ENCODE measurements around the gene DNAH5. TPM values are rescaled to one million over a fixed set of nuclear protein-coding genes. Genes with fewer than 3 reads are reported as not detected.

DNAH5 gene
- total RNA-seq, 1 experiment from 2014 or later = 0.14 TPM

GRCh38 chr5:13843175-13843846 lies 101.2 kb downstream of the DNAH5 start:
- Histone ChIP-seq H3K36me3 (ENCODE audit: control insufficient read depth, insufficient read depth, low read length) (no peaks in the 10 kb centered on the region), H3K9me3 (no peaks in the 10 kb centered on the region), H3K27me3 (replicated peaks; ENCODE audit: control insufficient read depth, insufficient read depth, low read length) (no peaks in the 10 kb centered on the region), H3K4me1 (no peaks in the 10 kb centered on the region), H3K4me3 (ENCODE audit: low read depth, low read length) (no peak overlapping the region)
- no TSS peak for BruUV-seq (replicated peaks)
- H3K4me3 Mint-ChIP-seq (ENCODE audit: unreplicated experiment) = no peak overlapping the region
- POLR2A ChIA-PET = no interaction called here
- H3K9me3 Mint-ChIP-seq (ENCODE audit: unreplicated experiment) = no peaks in the 10 kb centered on the region
- CTCF ChIA-PET = no interaction called here
- intact Hi-C loops (cut with micrococcal nuclease; ENCODE audit: unreplicated experiment) = no loop called here
- TF ChIP-seq CTCF (IDR thresholded peaks at IDR 0.05; ENCODE audit: insufficient read depth in 1 of 2, low read depth in 1 of 2, low read length in 1 of 2, severe bottlenecking in 1 of 2, unreplicated experiment in 1 of 2) = no peak
- no peaks in the 10 kb centered on the region for H3K4me1 Mint-ChIP-seq (ENCODE audit: low read depth, unreplicated experiment)
- H3K36me3 Mint-ChIP-seq (ENCODE audit: insufficient read depth, unreplicated experiment) = no peaks in the 10 kb centered on the region
- peaks cover 18% of the 10 kb centered on the region for H3K27me3 Mint-ChIP-seq (ENCODE audit: insufficient read depth, unreplicated experiment)
- no peak for DNase-seq
- H3K27ac Mint-ChIP-seq (ENCODE audit: unreplicated experiment) = no peak overlapping the region

GRCh38 chr5:13833440-13833839 lies 111.0 kb downstream of the DNAH5 start:
- Mint-ChIP-seq H3K4me3 (ENCODE audit: unreplicated experiment) (no peak overlapping the region), H3K36me3 (ENCODE audit: insufficient read depth, unreplicated experiment) (no peaks in the 10 kb centered on the region), H3K27me3 (ENCODE audit: insufficient read depth, unreplicated experiment) (peaks cover 18% of the 10 kb centered on the region), H3K27ac (ENCODE audit: unreplicated experiment) (no peak overlapping the region), H3K9me3 (ENCODE audit: unreplicated experiment) (peaks cover 10% of the 10 kb centered on the region), H3K4me1 (ENCODE audit: low read depth, unreplicated experiment) (no peaks in the 10 kb centered on the region)
- CTCF ChIA-PET = no interaction called here
- Histone ChIP-seq H3K4me1 (no peaks in the 10 kb centered on the region), H3K4me3 (ENCODE audit: low read depth, low read length) (no peak overlapping the region), H3K9me3 (no peaks in the 10 kb centered on the region), H3K36me3 (ENCODE audit: control insufficient read depth, insufficient read depth, low read length) (no peaks in the 10 kb centered on the region), H3K27me3 (replicated peaks; ENCODE audit: control insufficient read depth, insufficient read depth, low read length) (no peaks in the 10 kb centered on the region; the same call in 1 of the 2 replicates)
- POLR2A ChIA-PET = no interaction called here
- no peak for TF ChIP-seq CTCF (IDR thresholded peaks at IDR 0.05; ENCODE audit: insufficient read depth in 1 of 2, low read depth in 1 of 2, low read length in 1 of 2, severe bottlenecking in 1 of 2, unreplicated experiment in 1 of 2)
- no peak for DNase-seq
- intact Hi-C loops (cut with micrococcal nuclease; ENCODE audit: unreplicated experiment) = loop anchor here (5.0 kb wide), 1 partner anchor 124 kb away; no protein-coding TSS in a partner anchor
- BruUV-seq (replicated peaks) = no TSS peak

GRCh38 chr5:13831351-13831750 lies 113.1 kb downstream of the DNAH5 start:
- ChIA-PET POLR2A (no interaction called here), CTCF (no interaction called here)
- no peak for DNase-seq
- Histone ChIP-seq H3K9me3 (no peaks in the 10 kb centered on the region), H3K4me1 (no peaks in the 10 kb centered on the region), H3K27me3 (replicated peaks; ENCODE audit: control insufficient read depth, insufficient read depth, low read length) (no peaks in the 10 kb centered on the region; the same call in 1 of the 2 replicates), H3K4me3 (ENCODE audit: low read depth, low read length) (no peak overlapping the region), H3K36me3 (ENCODE audit: control insufficient read depth, insufficient read depth, low read length) (no peaks in the 10 kb centered on the region)
- peaks cover 7% of the 10 kb centered on the region for H3K9me3 Mint-ChIP-seq (ENCODE audit: unreplicated experiment)
- intact Hi-C loops (cut with micrococcal nuclease; ENCODE audit: unreplicated experiment) = loop anchor here (5.0 kb wide), 1 partner anchor 126 kb away; no protein-coding TSS in a partner anchor
- TF ChIP-seq CTCF (IDR thresholded peaks at IDR 0.05; ENCODE audit: insufficient read depth in 1 of 2, low read depth in 1 of 2, low read length in 1 of 2, severe bottlenecking in 1 of 2, unreplicated experiment in 1 of 2) = peak in 1 of 2 experiments; percentile 29
- H3K27ac Mint-ChIP-seq (ENCODE audit: unreplicated experiment) = no peak overlapping the region
- no peak overlapping the region for H3K4me3 Mint-ChIP-seq (ENCODE audit: unreplicated experiment)
- BruUV-seq (replicated peaks) = no TSS peak
- H3K4me1 Mint-ChIP-seq (ENCODE audit: low read depth, unreplicated experiment) = no peaks in the 10 kb centered on the region
- peaks cover 12% of the 10 kb centered on the region for H3K27me3 Mint-ChIP-seq (ENCODE audit: insufficient read depth, unreplicated experiment)
- no peaks in the 10 kb centered on the region for H3K36me3 Mint-ChIP-seq (ENCODE audit: insufficient read depth, unreplicated experiment)
